ENCODE results near the gene STXBP4. TPM values are rescaled to one million over a fixed set of nuclear protein-coding genes. Genes with fewer than 3 reads are reported as not detected.

STXBP4 gene
- total RNA-seq, 1 experiment from 2014 or later = 13.6 TPM

GRCh38 chr17:55161935-55162555, 193.5 kb downstream of the STXBP4 start:
- ATAC-seq = peak; percentile 91
- intact Hi-C loops (cut with micrococcal nuclease) = no loop called here
- Histone ChIP-seq H3K27me3 (ENCODE audit: insufficient read depth, low read length) (no peaks in the 10 kb centered on the region), H3K9me2 (ENCODE audit: insufficient read depth) (no peaks in the 10 kb centered on the region), H3K9me3 (ENCODE audit: control insufficient read depth in 1 of 2, insufficient read depth in 1 of 2, low read depth in 1 of 2, low read length in 2 of 2) (no peaks in the 10 kb centered on the region), H3K4me3 (replicated peaks in 1 of 2; ENCODE audit: low read depth in 1 of 2, low read length in 2 of 2) (peak overlapping the region in 1 of 2 experiments; percentile 3; a peak in 1 of 4 replicates), H3K27ac (ENCODE audit: low read depth, low read length) (peak overlapping the region; percentile 15; the same call in 1 of the 2 replicates), H4K20me1 (ENCODE audit: insufficient read depth) (no peaks in the 10 kb centered on the region), H3K4me2 (ENCODE audit: low read length) (peak overlapping the region; percentile 60), H3K9ac (ENCODE audit: low read length) (no peak overlapping the region), H3K4me1 (ENCODE audit: control insufficient read depth in 1 of 2, insufficient read depth in 2 of 2, low read length in 2 of 2) (peaks cover 30 to 50% of the 10 kb centered on the region in 2 experiments), H3K79me2 (ENCODE audit: insufficient read depth, low read length) (no peaks in the 10 kb centered on the region), H2AFZ (ENCODE audit: low read depth, low read length, poor library complexity, severe bottlenecking) (no peak overlapping the region), H3K36me3 (ENCODE audit: control insufficient read depth in 1 of 2, insufficient read depth in 2 of 2, low read length in 2 of 2) (no peaks in the 10 kb centered on the region)
- DNase-seq (ENCODE audit: low read depth, low spot score) = peak; percentile 94
- ChIA-PET RAD21 (ENCODE audit: low non-redundant PET in 1 of 2, low total read pairs in 2 of 2, uncharacterized antibody in 2 of 2, unreplicated experiment in 2 of 2) (no interaction called here), CTCF (no interaction called here), POLR2A (interaction anchor here (1.3 kb wide), 1 partner anchor 16 kb away, joined by 3 read pairs; no protein-coding TSS in a partner anchor)
- BruUV-seq (replicated peaks) = no TSS peak
- TF ChIP-seq FOSL1 (IDR thresholded peaks at IDR 0.05; ENCODE audit: low read depth) (peak; percentile 99), SRF (IDR thresholded peaks at IDR 0.05; ENCODE audit: low read depth) (peak; percentile 81), ELF1 (IDR thresholded peaks at IDR 0.05; ENCODE audit: borderline replicate concordance, low read depth) (no peak), RAD21 (IDR thresholded peaks at IDR 0.05; ENCODE audit: low read depth) (peak; percentile 23; the same call in 1 of the 2 replicates), TCF7L2 (IDR thresholded peaks at IDR 0.05; ENCODE audit: borderline replicate concordance, extremely low read depth, insufficient read depth, insufficient read length) (peak; percentile 80), ZNF274 (IDR thresholded peaks at IDR 0.05; ENCODE audit: low read depth, low read length) (no peak), EZH2phosphoT487 (IDR thresholded peaks at IDR 0.05; ENCODE audit: borderline replicate concordance) (no peak), POLR2AphosphoS5 (IDR thresholded peaks at IDR 0.05; ENCODE audit: low read depth, low read length) (peak; percentile 57; the same call in 1 of the 2 replicates), EZH2 (IDR thresholded peaks at IDR 0.05) (no peak), REST (IDR thresholded peaks at IDR 0.05; ENCODE audit: low read depth) (no peak), JUND (IDR thresholded peaks at IDR 0.05) (peak; percentile 97), MAX (IDR thresholded peaks at IDR 0.05) (peak; percentile 53), ZFX (IDR thresholded peaks at IDR 0.05) (no peak), YY1 (IDR thresholded peaks at IDR 0.05; ENCODE audit: extremely low read depth, insufficient replicate concordance, low read depth, low read length) (no peak), CEBPB (IDR thresholded peaks at IDR 0.05; ENCODE audit: low read depth) (peak; percentile 75; the same call in 1 of the 2 replicates), POLR2A (IDR thresholded peaks at IDR 0.05; ENCODE audit: borderline replicate concordance, extremely low read depth, insufficient read depth, insufficient read length) (no peak), ZBTB33 (IDR thresholded peaks at IDR 0.05; ENCODE audit: extremely low read depth, insufficient replicate concordance, low read length) (no peak), CBX3 (IDR thresholded peaks at IDR 0.05; ENCODE audit: low read depth) (peak; percentile 95), ATF3 (IDR thresholded peaks at IDR 0.05) (peak; percentile 57; the same call in 1 of the 2 replicates), SIN3A (IDR thresholded peaks at IDR 0.05; ENCODE audit: low read depth) (peak; percentile 69)
